Stimulated activated CD8-positive, alpha-beta memory T cell treated with anti-CD3 and anti-CD28 coated beads, Interleukin-15, amount 100 ng/mL, for 48 hours (primary cell): Measurements from ENCODE around the gene PDZD4.

Experiments used
- DNase-seq, 2 donors: peaks; one replicate each; pipeline ENCODE4 v3.0.0-alpha.2; 2020; ENCODE audit warnings: low read depth in 2 of 2

Gene PDZD4

DNA sequence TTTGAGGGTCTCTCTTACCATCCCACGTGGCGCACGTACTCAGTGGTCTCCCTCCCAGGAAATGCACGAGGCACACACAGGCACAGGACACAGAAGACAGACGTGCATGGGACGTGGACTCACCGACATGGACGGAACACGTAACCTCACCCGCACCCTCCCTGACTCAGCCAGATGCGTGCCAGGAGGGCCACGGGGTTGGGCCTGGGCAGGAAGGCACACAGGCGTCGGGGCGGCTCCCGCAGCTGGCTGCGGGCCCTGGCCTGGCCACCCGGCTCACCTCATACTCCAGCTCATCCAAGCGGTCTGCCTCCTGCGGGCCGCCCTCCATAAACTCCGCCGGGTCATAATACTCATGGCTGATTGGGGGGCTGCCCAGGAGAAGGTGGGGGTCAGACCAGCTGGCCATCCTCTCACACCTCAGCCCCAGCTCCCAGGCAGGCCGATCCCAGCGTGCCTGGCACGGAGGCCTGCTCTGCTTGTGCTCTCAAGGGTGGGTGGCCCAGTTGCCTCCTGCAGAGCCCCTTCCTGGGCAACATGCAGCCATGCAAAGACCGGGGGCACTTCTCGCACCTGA lies 23.3 kb downstream of the PDZD4 start:
- DNase-seq: no peak

DNA sequence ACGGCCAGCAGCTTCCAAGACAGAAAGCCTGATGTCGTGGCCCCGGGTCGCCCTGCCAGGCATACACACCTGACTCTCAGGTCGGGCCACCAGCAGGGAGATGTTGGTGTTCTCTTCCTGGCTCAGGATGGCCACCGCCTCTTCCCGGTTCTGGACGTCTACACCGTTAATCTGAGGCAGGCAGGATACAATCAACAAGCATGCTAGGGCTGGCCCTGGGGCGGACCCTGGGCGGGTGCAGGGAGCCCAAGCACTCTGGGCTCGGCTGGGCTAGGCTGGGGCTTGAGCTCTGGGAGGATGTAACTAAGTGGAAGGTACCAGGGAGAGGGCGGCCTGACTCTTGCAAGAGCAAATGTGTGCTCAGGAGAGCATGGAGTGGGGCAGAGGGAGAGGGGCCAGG lies 24.9 kb downstream of the PDZD4 start:
- DNase-seq: no peak

DNA sequence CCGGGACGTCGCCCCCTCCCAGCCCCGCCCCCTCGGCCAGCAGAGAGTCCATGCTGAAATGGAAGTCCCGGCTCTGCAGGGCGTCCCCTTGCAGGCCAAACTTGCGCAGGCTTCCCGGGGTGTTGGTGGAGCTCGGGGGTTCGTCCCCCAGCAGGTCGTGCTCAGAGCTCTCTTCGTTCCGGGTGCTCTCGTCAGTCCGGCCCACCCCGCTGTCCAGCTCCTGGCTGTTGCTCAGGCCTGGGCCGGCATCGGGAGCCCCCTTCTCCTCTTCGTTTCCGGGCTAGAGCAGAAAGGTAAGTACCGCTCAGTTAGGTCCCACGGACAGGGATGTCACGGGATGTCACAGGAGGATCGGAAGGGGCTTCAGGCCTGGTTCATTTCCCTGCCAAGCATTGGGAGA lies 25.7 kb downstream of the PDZD4 start:
- DNase-seq: no peak

DNA sequence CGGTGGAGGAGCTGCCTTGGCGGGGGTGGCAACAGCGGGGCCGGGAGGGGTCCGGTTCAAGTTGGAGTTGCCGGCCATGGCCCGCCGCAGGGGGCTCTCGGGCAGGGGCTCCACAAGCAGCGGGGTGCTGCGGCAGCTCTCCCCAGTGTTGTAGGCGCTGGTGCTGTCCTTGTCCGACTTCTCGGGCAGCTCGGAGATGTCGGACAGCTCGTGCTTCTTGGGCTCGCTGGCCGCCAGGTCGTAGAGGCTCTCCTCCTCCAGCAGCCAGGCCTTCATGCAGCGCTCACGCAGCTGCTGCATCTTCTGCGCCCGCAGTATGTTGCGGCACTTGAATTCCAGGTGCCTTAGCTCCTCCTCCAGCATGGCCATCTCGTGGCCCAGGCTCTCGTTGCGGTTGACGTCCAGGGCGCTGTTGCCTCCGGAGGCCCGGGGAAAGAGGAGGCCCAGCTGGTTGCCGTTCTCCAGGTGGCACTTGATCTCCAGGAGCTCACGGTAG lies 26.2 kb downstream of the PDZD4 start:
- no peak for DNase-seq

DNA sequence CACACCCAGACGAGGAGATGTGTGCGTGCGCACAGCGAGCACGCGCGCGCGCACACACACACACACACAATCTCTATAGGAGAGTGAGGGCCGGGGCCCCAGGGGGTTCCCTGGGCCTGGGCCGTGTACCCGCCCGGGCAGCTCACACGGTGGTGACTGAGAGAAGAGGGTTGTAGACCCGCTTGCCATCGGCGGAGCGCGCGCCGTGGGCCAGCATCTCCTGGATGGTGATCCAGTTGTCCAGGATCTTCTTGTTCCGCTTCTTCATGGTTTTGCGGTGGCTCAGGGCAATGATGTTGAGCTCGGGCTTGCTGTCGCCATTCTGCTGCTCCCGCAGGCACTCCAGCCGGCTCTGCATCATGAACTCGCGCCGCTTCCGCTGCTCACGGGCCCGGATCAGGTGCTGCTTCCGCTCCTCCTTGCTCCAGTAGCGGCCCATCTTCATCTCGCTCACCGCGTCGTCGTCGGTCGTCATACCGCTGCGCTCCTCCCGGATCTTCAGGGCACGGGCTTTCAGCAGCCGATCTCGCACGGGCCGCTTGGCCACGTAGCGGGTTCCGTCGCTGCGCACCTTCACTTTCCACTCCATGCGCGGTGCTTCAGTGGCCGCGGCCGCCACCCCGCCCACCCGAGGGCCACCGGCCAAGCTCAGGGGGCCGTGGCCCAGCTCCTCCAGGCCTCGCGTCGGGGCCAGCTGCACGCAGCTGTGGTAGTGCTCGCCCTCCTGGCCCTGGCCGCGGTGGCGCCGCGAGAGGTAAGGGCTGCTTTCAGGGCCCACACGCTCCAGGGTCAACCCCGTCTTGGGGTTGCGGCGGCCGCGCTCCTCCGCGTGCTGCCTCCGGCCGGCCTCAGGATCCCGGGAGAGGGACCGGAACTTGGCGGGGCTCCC lies 26.9 kb downstream of the PDZD4 start:
- DNase-seq: no peak

DNA sequence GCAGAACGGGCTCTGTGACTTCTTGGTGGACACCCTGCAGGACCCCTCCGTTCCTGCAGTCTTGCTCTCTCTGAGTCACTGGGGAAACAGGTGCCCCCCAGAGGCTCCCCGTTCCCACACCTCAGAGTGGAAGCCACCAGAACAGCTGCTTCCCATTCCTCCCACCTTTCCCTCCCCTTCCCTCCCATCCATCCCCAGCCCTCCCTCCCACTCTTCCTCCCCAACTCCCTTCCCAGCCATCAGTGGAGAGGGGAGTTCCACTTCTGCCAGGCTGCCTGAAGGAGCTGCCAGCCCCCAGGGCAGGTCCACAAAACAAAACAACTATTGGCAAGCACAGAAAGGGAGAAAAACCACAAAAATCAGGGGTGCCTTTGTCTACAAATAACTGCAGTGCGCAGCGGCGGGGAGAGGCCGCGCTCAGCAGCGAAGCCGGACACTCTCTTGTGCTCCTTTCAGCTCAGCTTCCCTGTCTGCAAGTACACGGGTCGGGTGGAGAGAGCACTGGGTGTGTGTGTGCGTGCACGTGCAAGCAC lies 27.8 kb downstream of the PDZD4 start:
- no peak for DNase-seq

DNA sequence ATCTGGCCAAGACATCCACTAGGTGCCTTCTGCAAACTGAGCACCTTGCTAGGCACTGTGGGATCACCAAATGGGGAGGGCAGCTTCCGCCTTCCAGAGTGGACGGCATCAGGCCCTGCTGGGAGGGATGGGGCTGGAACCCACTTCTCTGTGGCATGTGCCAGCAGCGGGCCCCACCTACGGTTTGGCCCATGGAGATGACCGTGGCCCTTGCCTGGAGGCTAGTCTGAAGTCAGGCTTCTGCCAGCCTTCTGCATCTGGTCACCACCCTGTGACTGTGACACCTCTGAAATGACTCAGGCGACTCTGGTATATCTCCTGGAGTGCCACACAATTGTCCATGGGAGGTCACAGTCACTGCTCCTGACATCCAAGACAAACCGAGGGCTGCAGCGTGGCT lies 28.7 kb downstream of the PDZD4 start:
- DNase-seq: no peak

DNA sequence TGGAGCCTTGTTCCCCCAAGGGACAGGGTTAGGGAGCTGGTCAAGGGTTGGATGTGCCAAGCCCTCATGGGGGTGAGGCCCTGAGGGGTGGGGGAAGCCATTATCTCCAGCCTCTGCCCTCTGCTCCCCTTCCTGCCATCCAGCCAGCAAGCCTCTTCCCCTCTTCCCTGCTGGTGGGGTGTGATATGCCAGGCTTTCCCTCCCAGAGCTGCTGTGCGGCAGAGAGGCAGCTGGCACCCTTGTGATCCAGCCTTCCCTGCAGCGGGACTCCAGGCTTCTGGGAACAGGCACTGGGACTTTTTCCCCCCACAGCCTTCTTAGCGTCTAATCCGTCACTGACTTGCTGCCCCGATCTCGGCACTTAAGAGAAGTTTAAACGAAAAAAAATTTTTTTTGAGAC lies 29.6 kb downstream of the PDZD4 start:
- no peak for DNase-seq

DNA sequence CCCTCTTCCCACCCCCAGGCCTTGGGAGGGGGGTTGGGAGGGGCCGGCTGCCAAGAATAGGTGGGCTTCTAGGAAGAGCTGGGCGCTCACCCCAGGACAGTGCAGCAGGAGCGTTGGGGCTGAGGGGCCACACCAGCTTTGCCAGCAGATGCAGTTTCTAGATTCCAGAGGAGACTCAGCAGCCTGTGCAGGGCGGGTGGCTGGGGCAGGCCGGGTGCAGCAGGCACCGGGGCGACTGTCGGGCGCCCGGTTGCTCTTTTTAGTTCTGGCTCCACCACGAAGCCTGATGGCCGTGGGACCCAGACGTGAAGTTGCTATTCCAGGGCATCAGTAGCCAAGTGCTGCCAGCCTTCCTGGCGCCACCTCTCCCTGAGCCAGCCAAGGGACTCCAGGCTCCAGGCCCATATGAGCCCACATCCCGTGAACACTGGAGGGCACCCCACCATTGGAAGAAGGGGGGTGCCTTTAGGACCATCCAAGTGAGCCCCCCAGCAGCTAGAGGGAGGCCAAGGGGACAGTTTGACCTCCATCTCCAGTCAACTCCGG lies 30.1 kb downstream of the PDZD4 start:
- DNase-seq: no peak

DNA sequence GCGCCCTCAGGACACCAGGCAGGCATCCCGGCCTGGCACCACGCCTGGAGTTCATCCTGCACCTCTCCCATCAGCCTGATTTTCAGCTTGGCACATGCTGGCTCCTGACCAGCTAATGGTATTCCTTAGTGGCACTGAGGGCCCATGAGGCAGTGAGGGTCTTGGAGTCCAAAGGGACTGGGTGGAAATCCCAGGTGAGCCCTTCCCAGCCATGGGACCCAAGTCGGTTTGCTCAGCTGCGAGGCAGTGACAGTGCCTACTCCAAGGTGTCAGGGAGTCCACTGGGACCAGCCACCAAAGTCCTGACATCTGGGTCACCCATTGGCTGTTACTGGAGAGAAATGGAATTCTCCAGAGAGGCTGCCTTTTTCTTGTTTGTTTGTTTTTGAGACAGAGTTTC lies 31.0 kb downstream of the PDZD4 start:
- DNase-seq: no peak

DNA sequence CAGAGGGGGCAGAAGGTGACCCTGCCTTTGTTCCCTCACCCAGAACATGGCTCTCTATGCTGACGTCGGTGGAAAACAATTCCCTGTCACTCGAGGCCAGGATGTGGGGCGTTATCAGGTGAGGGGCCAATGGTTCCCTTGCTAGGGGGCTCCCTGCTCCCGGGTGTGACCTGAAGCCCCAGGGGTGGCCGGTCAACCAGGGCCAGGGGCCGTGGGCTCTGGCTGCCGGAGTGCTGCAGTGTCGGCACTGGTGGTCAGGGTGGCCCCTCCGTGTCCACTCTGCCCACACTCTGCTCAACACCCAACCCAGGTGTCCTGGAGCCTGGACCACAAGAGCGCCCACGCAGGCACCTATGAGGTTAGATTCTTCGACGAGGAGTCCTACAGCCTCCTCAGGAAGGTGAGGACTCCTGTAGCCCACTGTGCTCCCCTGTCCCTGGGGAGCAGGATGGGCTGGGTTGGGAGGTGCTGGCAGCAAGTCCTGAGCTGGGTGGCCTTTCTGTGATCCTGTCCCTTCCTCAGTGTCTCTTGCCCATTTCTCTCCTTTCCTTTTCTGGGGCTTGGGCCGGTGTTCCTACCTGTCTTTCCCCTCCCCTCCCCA lies 32.8 kb downstream of the PDZD4 start:
- DNase-seq: no peak

DNA sequence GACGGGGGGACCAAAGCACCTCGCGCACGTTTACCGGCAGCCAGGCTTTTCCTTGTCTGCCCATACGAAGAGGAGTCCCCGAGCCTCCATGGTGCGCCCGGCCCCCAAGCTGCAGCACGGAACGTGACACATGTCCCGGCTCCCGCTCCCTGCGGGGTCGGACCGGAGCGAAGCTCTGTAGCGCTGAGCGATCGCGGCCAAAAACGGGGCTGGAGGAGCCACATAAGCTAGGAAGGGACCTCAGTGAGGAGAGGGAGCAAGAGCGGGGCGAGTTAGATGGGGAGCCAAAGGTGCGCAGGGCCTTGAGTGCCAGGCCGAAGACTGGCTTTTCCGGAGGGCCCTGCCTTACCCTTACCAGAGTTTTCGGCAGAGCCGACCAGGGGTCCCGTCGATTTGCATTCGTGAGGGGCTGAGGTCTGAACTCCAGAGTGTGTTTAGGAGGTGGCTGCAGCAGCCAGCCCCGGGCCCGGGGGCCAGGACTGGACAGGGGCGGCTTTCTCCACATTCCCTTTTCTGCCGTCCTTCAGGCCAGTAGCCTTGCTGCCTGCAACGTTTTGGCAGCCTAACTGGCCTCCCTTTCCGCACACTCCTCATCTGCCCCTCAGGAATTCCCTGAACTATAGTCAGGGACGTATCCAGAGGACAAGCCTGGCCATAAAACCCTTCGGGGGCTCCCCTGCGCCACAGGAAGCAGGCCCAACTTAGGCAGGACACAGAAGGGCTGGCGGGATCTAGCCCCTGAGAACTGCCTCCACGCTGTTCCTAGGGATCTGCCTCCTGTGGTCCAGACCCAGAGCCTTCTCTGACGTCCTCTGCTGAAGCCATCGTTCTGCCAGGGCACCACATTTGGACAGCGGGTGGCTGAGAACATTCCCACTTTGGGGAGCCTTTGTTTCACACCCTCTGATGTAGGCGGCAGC lies 35.2 kb downstream of the PDZD4 start:
- DNase-seq: no peak

DNA sequence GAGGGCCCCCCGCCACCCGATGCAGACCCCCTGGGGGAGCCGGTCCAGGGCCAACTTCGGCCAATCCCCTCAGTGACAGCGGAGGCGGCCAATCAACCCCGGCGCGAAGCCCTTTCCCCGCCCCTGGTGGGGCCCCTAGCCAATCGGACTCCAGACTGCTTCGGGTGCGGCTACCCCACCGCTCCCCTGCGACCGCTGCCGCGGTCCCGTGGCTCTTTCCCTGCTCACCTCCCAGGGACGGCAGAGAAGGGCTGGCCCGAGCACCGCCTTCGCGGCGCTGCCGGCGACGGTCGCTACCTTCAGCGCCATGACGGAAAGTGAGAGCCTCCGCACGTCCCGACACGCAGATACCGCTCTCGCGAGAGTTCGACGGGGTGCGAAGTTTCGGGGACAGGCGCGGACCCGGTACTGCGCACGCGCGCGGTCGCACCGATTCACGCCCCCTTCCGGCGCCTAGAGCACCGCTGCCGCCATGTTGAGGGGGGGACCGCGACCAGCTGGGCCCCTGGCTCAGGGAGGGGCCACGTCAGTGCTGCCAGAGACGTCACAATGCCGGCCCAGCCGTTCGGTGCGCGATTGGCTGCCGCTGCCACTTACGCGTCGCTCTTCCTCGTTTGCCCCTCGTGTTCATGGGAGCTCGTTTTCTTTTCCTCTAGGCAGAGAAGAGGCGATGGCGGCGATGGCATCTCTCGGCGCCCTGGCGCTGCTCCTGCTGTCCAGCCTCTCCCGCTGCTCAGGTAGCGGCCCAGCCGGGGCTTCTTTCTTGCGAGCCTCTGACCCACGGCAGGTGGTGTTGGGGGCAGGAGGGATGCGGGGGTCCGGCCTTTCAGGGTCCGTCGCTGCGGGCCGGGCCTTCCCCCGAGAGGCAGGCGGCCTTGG lies 36.1 kb downstream of the PDZD4 start, which contains the start of the genes IDH3G and SSR4:
IDH3G (minus strand) TSS at position 358 of the 879 bp plus-strand sequence; CDS start at position 309, 49 bp downstream.
SSR4 (plus strand) TSS at position 651 of the 879 bp plus-strand sequence; CDS start at position 671, 20 bp downstream.
- peak; percentile 86 to 88 for DNase-seq

DNA sequence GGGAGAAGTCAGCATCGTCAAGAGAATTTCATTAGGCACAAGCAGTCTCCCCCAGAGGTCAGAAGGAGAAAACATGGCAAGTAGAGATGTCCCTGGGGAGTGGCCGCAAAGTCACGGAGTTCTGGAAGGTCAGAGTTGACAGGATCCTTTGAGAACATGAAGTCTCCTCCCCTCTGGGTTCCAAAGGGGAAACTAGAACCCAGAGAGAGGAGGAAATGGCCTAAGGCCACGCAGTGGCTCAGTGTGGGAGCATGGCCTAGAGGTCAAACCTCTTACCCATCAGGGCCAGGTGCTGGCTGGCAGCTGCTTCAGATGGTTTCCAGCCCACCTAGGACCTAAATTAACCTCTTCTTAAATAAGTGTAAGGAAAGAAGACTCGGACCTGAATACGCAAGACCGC lies 37.1 kb downstream of the PDZD4 start:
- DNase-seq: no peak

DNA sequence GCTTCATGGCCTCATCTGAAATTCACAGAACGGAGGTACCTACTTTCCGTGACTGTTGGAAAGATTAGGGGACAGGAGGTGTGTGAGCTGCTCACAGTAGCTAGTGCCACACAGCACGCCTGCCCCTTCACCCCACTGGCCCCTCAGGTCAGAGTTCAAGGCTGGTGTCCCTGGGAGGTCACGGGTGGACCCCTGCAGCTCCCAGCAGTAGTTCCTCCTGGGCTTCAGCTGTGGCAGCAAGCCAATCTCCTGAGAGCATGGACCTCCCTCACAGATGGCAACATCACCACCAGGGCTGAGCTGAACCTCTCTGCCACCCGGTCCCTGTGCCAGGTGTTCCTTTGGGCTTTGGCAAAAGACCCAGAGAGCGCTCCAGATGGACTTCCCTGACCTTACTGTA lies 38.0 kb downstream of the PDZD4 start:
- no peak for DNase-seq

DNA sequence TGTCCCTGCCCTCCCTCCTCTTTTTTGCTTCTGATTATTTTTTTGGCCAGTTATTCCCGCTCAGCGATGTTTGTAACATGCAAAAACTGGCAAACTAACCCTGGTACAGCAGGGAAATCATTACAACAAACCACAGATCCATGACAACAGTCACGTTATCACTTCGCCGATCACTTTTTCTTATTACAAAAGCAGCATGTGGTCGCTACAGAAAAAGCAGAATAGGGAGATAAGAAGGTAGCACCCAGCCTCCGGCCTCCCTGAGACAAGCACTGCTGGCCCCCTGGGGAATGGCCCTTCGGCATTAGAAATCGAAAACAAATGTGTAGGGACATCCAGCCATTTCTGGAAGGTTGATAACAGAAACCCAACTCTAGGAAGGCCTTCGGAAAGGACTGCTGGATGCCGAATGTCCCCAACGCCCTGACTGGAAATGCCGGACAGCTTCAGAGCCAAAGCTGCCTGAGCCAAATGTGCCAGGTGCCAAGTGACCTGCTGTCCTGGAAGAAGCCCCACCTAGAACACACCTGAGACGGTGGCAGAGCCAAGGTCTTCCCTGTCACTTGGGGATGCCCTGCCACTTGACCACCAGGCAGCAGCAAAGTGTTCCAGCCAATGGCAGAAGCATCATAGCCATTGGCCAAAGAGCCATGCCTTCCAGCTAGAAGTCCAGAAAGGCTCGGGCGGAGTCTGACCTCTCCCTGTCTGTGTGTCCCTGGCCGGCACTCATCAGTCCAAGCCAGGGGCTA lies 39.1 kb downstream of the PDZD4 start:
- DNase-seq: no peak

DNA sequence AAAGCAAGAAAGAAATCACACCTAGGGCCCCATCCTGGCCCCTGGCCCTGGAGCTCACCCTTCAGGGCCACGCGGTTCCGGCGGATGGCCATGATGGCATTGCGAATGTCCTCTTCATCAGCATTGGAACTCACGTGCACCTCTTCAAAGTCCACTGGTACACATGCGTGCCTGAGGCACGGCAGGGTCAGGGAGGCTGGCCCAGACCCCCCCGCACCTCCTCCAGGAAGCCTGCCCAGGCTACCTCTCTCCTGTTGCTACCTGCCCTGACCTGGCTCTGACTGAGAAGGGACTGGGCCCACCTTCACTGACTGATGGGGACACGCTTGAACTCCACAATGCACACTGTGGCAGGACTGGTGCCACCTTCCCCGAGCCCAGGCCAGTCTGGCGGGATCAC lies 40.7 kb downstream of the PDZD4 start:
- no peak for DNase-seq

DNA sequence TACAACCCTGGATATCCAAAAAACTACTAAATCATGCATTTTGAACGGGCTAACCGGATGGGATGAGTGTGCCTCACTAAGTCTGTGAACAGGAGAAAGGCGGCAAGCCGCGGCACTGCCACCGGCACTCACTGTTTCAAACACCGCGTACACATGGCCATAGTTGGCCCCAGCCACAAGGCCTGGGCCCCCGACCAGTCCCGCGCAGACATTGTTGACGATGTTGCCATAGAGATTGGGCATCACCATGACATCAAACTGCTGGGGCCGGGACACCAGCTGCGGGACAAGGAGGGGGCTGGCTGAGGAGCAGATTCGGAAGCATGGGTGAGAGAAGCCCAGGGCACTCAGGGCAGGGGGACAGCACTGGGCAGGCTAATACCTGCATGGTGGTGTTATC lies 43.7 kb downstream of the PDZD4 start:
- no peak for DNase-seq

DNA sequence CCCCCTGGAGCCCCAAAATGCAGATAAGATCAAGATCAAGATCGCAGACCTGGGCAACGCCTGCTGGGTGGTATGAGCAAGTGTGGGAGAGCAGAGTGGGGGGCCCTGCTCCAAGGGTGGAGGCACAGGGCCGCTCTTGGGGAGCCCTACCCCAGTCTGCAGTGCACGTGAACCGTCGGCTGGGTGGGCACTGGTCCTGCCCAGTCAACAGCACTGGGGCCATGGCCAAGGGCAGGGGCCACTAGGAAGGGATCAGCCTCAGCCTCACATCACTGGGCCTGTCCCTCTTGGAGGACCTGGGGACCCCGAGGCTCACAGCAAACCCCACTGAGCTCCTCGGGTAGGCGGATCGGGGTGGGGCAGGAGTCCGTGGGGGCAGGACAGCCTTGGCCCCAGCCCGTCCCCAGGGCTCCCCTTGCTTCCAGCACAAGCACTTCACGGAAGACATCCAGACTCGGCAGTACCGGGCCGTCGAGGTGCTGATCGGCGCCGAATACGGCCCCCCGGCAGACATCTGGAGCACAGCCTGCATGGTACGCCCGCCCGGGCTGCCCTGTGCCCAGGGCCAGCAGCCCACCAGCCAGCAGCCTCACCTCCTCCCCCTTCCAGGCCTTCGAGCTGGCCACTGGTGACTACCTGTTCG lies 45.9 kb downstream of the PDZD4 start:
- no peak for DNase-seq
